Measurements from ENCODE around the gene CCDC7. TPM values are rescaled to one million over a fixed set of nuclear protein-coding genes. Genes with fewer than 3 reads are reported as not detected.
"Not testable (repeated sequence)": the region's sequence is repeated elsewhere in the genome, so short reads cannot be mapped to it uniquely, and the experiment has no call there.

Gene CCDC7
- total RNA-seq, 6 experiments from 2014 or later = 4.1 to 12.4 (median 6.0) TPM

DNA sequence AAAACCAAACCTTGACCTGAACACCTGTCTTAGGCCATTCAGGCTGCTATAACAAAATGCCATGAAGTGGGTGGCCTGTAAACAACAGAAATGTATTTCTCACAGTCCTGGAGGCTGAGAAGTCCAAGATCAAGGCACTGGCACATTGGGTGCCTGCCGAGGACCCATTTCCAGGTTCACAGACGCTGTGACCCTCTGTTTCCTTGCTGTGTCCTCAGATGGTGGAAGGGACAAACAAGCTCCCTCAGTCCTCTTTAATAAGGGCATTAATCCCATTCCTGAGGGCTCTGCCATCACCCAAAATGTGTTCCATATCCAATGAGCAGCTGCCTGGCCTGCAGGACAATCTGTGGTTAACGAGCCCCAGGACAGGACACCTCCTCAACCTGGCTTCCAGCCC is 444.5 kb downstream of the CCDC7 start:
- no peak for TF ChIP-seq POLR2A (IDR thresholded peaks at IDR 0.05)
- TF ChIP-seq, protein P1, sequence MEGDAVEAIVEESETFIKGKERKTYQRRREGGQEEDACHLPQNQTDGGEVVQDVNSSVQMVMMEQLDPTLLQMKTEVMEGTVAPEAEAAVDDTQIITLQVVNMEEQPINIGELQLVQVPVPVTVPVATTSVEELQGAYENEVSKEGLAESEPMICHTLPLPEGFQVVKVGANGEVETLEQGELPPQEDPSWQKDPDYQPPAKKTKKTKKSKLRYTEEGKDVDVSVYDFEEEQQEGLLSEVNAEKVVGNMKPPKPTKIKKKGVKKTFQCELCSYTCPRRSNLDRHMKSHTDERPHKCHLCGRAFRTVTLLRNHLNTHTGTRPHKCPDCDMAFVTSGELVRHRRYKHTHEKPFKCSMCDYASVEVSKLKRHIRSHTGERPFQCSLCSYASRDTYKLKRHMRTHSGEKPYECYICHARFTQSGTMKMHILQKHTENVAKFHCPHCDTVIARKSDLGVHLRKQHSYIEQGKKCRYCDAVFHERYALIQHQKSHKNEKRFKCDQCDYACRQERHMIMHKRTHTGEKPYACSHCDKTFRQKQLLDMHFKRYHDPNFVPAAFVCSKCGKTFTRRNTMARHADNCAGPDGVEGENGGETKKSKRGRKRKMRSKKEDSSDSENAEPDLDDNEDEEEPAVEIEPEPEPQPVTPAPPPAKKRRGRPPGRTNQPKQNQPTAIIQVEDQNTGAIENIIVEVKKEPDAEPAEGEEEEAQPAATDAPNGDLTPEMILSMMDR (IDR thresholded peaks at IDR 0.05) = no peak
- Histone ChIP-seq H3K4me3 (no peak overlapping the region), H3K4me1 (no peaks in the 10 kb centered on the region), H3K27me3 (no peaks in the 10 kb centered on the region), H3K36me3 (no peaks in the 10 kb centered on the region), H3K27ac (no peak overlapping the region), H3K9me3 (no peaks in the 10 kb centered on the region)
- DNase-seq (no peak), ATAC-seq (no peak)
- 69% methylated on average over 1 of the region's 3 CpGs for WGBS (ENCODE audit: insufficient coverage, low coverage, low lambda C conversion rate, missing lambda C conversion rate)
- intact Hi-C loops (cut with DNase I) = no loop called here

DNA sequence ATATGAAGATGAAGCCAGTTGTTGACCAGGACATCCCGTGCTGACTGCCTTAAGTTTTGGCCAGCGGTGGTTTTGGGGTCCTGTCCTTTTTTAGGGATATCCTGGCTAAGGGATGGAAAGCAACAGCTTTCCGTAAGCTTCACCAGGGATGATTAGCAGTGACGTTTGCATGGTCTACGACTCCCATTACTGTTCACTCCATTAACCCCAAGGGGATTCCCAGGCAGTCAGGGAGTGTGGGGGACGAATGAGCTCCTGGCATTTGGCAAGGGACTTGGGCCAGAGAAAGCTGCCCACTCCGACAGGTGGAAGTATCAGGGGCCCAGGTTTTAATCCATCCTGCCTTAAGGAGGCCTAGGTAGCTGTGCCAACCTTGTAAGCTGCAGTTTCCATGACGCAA is 445.3 kb downstream of the CCDC7 start:
- Histone ChIP-seq H3K27me3 (no peaks in the 10 kb centered on the region), H3K27ac (no peak overlapping the region), H3K36me3 (no peaks in the 10 kb centered on the region), H3K4me1 (no peaks in the 10 kb centered on the region), H3K4me3 (no peak overlapping the region), H3K9me3 (no peaks in the 10 kb centered on the region)
- no peak for DNase-seq
- ATAC-seq = peak in 1 of 4 donors; percentile 25
- no peak for TF ChIP-seq POLR2A (IDR thresholded peaks at IDR 0.05)
- TF ChIP-seq, protein P1 (IDR thresholded peaks at IDR 0.05) = no peak
- WGBS (ENCODE audit: insufficient coverage, low coverage, low lambda C conversion rate, missing lambda C conversion rate) = 77% methylated on average over 5 of the region's 8 CpGs
- intact Hi-C loops (cut with DNase I) = no loop called here

DNA sequence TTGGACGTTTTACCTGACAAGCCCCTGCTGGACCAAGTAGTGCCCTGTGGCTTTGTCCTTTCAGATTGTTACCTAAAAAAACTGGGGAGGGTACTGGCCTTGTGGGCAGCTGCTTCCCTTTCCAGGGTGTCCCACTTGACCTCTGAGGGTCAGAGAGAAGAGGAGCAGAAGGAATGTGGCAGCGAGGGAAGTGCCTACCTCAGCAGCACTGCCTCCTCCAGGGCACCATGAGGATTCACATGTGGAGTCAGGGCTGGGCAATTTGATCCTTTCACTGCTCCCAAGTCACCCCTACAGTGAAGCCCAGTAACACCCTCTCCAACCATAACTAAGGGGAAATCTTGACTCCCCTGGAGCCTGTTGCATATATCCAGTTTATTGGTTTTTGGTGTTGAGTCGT is 447.5 kb downstream of the CCDC7 start:
- WGBS (ENCODE audit: insufficient coverage, low coverage, low lambda C conversion rate, missing lambda C conversion rate) = 79% methylated on average over 3 of the region's 3 CpGs
- intact Hi-C loops (cut with DNase I) = no loop called here
- H3K9me3 ChIP-seq = no peaks in the 10 kb centered on the region
- no peak for TF ChIP-seq POLR2A (IDR thresholded peaks at IDR 0.05)
- TF ChIP-seq, protein P1 (IDR thresholded peaks at IDR 0.05) = no peak
- ATAC-seq = peak in 2 of 4 donors; percentile 25 to 29
- H3K27ac ChIP-seq = no peak overlapping the region
- H3K4me3 ChIP-seq = no peak overlapping the region
- H3K27me3 ChIP-seq = no peaks in the 10 kb centered on the region
- H3K36me3 ChIP-seq = peaks cover 0 to 4% (median 0%) of the 10 kb centered on the region in 4 donors
- DNase-seq = no peak
- no peaks in the 10 kb centered on the region for H3K4me1 ChIP-seq

- no peak for DNase-seq
- TF ChIP-seq, protein P1 (IDR thresholded peaks at IDR 0.05) = no peak
- TF ChIP-seq POLR2A (IDR thresholded peaks at IDR 0.05) = no peak
- no peaks in the 10 kb centered on the region for H3K4me1 ChIP-seq
- ATAC-seq = no peak
- H3K36me3 ChIP-seq = peaks cover 0 to 8% (median 0%) of the 10 kb centered on the region in 4 donors
- no peaks in the 10 kb centered on the region for H3K27me3 ChIP-seq
- no peaks in the 10 kb centered on the region for H3K9me3 ChIP-seq
- 95% methylated on average over 2 of the region's 2 CpGs for WGBS (ENCODE audit: insufficient coverage, low coverage, low lambda C conversion rate, missing lambda C conversion rate)
- no peak overlapping the region for H3K4me3 ChIP-seq
- intact Hi-C loops (cut with DNase I) = no loop called here
- H3K27ac ChIP-seq = no peak overlapping the region
These were observed 448.1 kb downstream of the CCDC7 start for GRCh38 chr10:32893916-32894664.

DNA sequence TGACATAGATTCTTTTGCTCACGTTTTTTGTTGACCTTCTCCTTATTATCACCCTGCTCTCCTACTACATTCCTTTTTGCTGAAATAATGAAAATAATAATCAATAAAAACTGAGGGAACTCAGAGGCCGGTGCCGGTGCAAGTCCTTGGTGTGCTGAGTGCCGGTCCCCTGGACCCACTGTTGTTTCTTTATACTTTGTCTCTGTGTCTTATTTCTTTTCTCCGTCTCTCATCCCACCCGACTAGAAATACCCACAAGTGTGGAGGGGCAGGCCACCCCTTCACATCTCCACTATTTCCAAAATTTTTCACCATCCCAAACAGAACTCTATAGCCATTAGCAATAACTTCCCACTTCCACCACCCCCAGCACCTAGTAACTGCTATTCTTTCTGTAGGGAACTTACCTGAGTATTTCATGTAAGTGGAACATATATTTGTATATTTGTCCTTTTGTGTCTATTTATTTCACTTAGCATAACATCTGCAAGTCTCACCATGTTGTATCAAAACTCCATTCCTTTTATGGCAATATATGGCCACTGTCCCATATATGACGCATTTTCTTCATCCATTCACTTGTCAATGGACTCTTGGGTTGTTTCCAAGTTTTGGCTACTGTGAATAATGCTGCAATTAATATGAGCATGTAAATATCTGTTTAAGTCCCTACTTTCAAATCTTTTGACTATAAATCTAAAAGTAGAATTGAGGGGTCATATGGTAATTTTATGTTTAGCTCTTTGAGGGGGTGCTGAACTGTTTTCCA is 449.4 kb downstream of the CCDC7 start:
- H3K27me3 ChIP-seq; ATAC-seq; DNase-seq; H3K4me3 ChIP-seq; intact Hi-C loops (cut with DNase I); H3K4me1 ChIP-seq; H3K9me3 ChIP-seq; H3K27ac ChIP-seq: not testable (repeated sequence)
- WGBS (ENCODE audit: insufficient coverage, low coverage, low lambda C conversion rate, missing lambda C conversion rate) = 87% methylated on average over 7 of the region's 7 CpGs
- peaks cover 0 to 12% (median 0%) of the 10 kb centered on the region in 4 donors for H3K36me3 ChIP-seq

Data from right lobe of liver (tissue), 6 donors.